Measurements from ENCODE around the gene ING5. TPM values are rescaled to one million over a fixed set of nuclear protein-coding genes. Genes with fewer than 3 reads are reported as not detected.

Gene ING5
- total RNA-seq, 4 donors from 2014 or later, result 33.1 to 105 (median 73.5) TPM

GRCh38 chr2:241751152-241751551 is 49.3 kb downstream of the ING5 start:
- no peak overlapping the region for H3K27ac ChIP-seq
- no peak for DNase-seq
- H3K4me3 ChIP-seq, result no peak overlapping the region
- H3K4me1 ChIP-seq, result no peaks in the 10 kb centered on the region
- H3K36me3 ChIP-seq, result peaks cover 0 to 35% (median 0%) of the 10 kb centered on the region in 3 donors
- no peaks in the 10 kb centered on the region for H3K27me3 ChIP-seq
- no peaks in the 10 kb centered on the region for H3K9me3 ChIP-seq
- TF ChIP-seq CTCF (IDR thresholded peaks at IDR 0.05) (no peak), POLR2A (IDR thresholded peaks at IDR 0.05) (no peak)

- TF ChIP-seq POLR2A (IDR thresholded peaks at IDR 0.05) (no peak), CTCF (IDR thresholded peaks at IDR 0.05) (no peak)
- Histone ChIP-seq H3K4me1 (no peaks in the 10 kb centered on the region), H3K27me3 (no peaks in the 10 kb centered on the region), H3K4me3 (no peak overlapping the region), H3K9me3 (no peaks in the 10 kb centered on the region), H3K36me3 (peaks cover 0 to 41% (median 0%) of the 10 kb centered on the region in 3 donors), H3K27ac (no peak overlapping the region)
- no peak for DNase-seq
These were observed 49.9 kb downstream of the ING5 start for GRCh38 chr2:241751776-241752175.

GRCh38 chr2:241752253-241752652 is 50.4 kb downstream of the ING5 start:
- no peak for DNase-seq
- no peaks in the 10 kb centered on the region for H3K4me1 ChIP-seq
- TF ChIP-seq POLR2A (IDR thresholded peaks at IDR 0.05) (no peak), CTCF (IDR thresholded peaks at IDR 0.05) (no peak)
- no peak overlapping the region for H3K4me3 ChIP-seq
- H3K27me3 ChIP-seq, result no peaks in the 10 kb centered on the region
- H3K36me3 ChIP-seq, result peaks cover 0 to 46% (median 0%) of the 10 kb centered on the region in 3 donors
- no peaks in the 10 kb centered on the region for H3K9me3 ChIP-seq
- no peak overlapping the region for H3K27ac ChIP-seq

GRCh38 chr2:241752689-241753276 is 50.9 kb downstream of the ING5 start:
- Histone ChIP-seq H3K27ac (no peak overlapping the region), H3K9me3 (no peaks in the 10 kb centered on the region), H3K36me3 (peaks cover 0 to 47% (median 0%) of the 10 kb centered on the region in 3 donors), H3K27me3 (no peaks in the 10 kb centered on the region), H3K4me1 (no peaks in the 10 kb centered on the region), H3K4me3 (no peak overlapping the region)
- TF ChIP-seq POLR2A (IDR thresholded peaks at IDR 0.05) (no peak), CTCF (IDR thresholded peaks at IDR 0.05) (no peak)
- DNase-seq, result no peak

- DNase-seq, result no peak
- Histone ChIP-seq H3K36me3 (peaks cover 0 to 44% (median 0%) of the 10 kb centered on the region in 3 donors), H3K27me3 (no peaks in the 10 kb centered on the region), H3K4me3 (no peak overlapping the region), H3K27ac (no peak overlapping the region), H3K9me3 (no peaks in the 10 kb centered on the region), H3K4me1 (no peaks in the 10 kb centered on the region)
- TF ChIP-seq CTCF (IDR thresholded peaks at IDR 0.05) (no peak), POLR2A (IDR thresholded peaks at IDR 0.05) (no peak)
These were observed 51.7 kb downstream of the ING5 start for GRCh38 chr2:241753493-241753892.

GRCh38 chr2:241754042-241754441 is 52.2 kb downstream of the ING5 start:
- Histone ChIP-seq H3K4me3 (no peak overlapping the region), H3K4me1 (no peaks in the 10 kb centered on the region), H3K27me3 (no peaks in the 10 kb centered on the region), H3K9me3 (no peaks in the 10 kb centered on the region), H3K27ac (no peak overlapping the region), H3K36me3 (peaks cover 0 to 39% (median 0%) of the 10 kb centered on the region in 3 donors)
- no peak for DNase-seq
- no peak for TF ChIP-seq POLR2A (IDR thresholded peaks at IDR 0.05)
- TF ChIP-seq CTCF (IDR thresholded peaks at IDR 0.05), result no peak
